Astrocyte (in vitro differentiated cells and primary cell): ENCODE results near the gene PLEKHG7. TPM values are rescaled to one million over a fixed set of nuclear protein-coding genes. Genes with fewer than 3 reads are reported as not detected.

Experiments used
- DNase-seq: peaks from one replicate; pipeline ENCODE4 v3.0.0-alpha.2; 2010; ENCODE audit warnings: low read depth
- FAIRE-seq: peaks from 2 replicates; lab custom pipeline; 2011; peaks lifted over from hg19 to GRCh38; lab: Jason Lieb, UNC
- H2AFZ ChIP-seq: 2 replicates; pipeline ENCODE4 v1.6.0; 2012; ENCODE audit warnings: low read depth, low read length, inconsistent platforms
- H3K27ac ChIP-seq: 2 replicates; pipeline ENCODE4 v1.5.1; 2011; ENCODE audit warnings: low read depth, low read length, inconsistent platforms
- H3K27me3 ChIP-seq: 2 replicates; pipeline ENCODE4 v1.6.0; 2011; ENCODE audit warnings: low read length, inconsistent platforms; ENCODE audit not compliant: insufficient read depth
- H3K36me3 ChIP-seq: 2 replicates; pipeline ENCODE4 v1.5.1; 2011; ENCODE audit warnings: low read length, inconsistent platforms; ENCODE audit not compliant: insufficient read depth
- H3K4me1 ChIP-seq: 2 replicates; pipeline ENCODE4 v1.5.1; 2011; ENCODE audit warnings: low read length, inconsistent platforms; ENCODE audit not compliant: insufficient read depth
- H3K4me2 ChIP-seq: 2 replicates; pipeline ENCODE4 v1.6.0; 2012; ENCODE audit warnings: low read length, inconsistent platforms
- H3K4me3 ChIP-seq: 2 replicates; pipeline ENCODE4 v1.5.1; 2011; ENCODE audit warnings: low read depth, mild to moderate bottlenecking, low read length, inconsistent platforms; ENCODE audit not compliant: insufficient read depth
- H3K79me2 ChIP-seq: 2 replicates; pipeline ENCODE4 v1.6.0; 2012; ENCODE audit warnings: mild to moderate bottlenecking, low read length, inconsistent platforms; ENCODE audit not compliant: insufficient read depth
- H3K9ac ChIP-seq: 2 replicates; pipeline ENCODE4 v1.6.0; 2012; ENCODE audit warnings: mild to moderate bottlenecking, low read length, inconsistent platforms
- H3K9me3 ChIP-seq: 2 replicates; pipeline ENCODE4 v1.5.1; 2012; ENCODE audit warnings: low read depth, mild to moderate bottlenecking, low read length, inconsistent platforms; ENCODE audit not compliant: insufficient read depth
- H4K20me1 ChIP-seq: 2 replicates; pipeline ENCODE4 v1.6.0; 2012; ENCODE audit warnings: low read length, inconsistent platforms; ENCODE audit not compliant: insufficient read depth
- H3K27ac Mint-ChIP-seq: one replicate; pipeline ENCODE4 v1.8.0; 2021; ENCODE audit warnings: mild to moderate bottlenecking, mixed read lengths; ENCODE audit not compliant: unreplicated experiment
- H3K27me3 Mint-ChIP-seq: one replicate; pipeline ENCODE4 v1.8.0; 2021; ENCODE audit warnings: low read depth, mixed read lengths; ENCODE audit not compliant: unreplicated experiment
- H3K36me3 Mint-ChIP-seq: one replicate; pipeline ENCODE4 v1.8.0; 2021; ENCODE audit warnings: low read depth, mixed read lengths; ENCODE audit not compliant: unreplicated experiment
- H3K4me1 Mint-ChIP-seq: one replicate; pipeline ENCODE4 v1.8.0; 2021; ENCODE audit warnings: low read depth, mixed read lengths; ENCODE audit not compliant: unreplicated experiment
- H3K4me3 Mint-ChIP-seq: one replicate; pipeline ENCODE4 v1.8.0; 2021; ENCODE audit warnings: mild to moderate bottlenecking, moderate library complexity, mixed read lengths; ENCODE audit not compliant: unreplicated experiment
- H3K9me3 Mint-ChIP-seq: one replicate; pipeline ENCODE4 v1.8.0; 2021; ENCODE audit warnings: mild to moderate bottlenecking, mixed read lengths; ENCODE audit not compliant: unreplicated experiment
- CTCF ChIP-seq: IDR thresholded peaks from 2 replicates; pipeline ENCODE4 v1.5.1; 2011; ENCODE audit warnings: low read depth, mild to moderate bottlenecking, inconsistent platforms, low read length, moderate library complexity; ENCODE audit not compliant: insufficient read depth
- EZH2 ChIP-seq: IDR thresholded peaks from 2 replicates; pipeline ENCODE4 v1.6.1; 2012; ENCODE audit warnings: mild to moderate bottlenecking, low read length, inconsistent platforms; ENCODE audit not compliant: insufficient read depth
- total RNA-seq: library from RNA; stranded (reverse); gene quantifications from 2 replicates; pipeline ENCODE4 v1.2.1, GENCODE V29; 2021

Gene PLEKHG7
- total RNA-seq, 1 donor from 2014 or later = 0.68 TPM

GRCh38 chr12:92673756-92674155 is 29.0 kb upstream of the PLEKHG7 start:
- H3K27ac Mint-ChIP-seq = no peak overlapping the region
- Histone ChIP-seq H3K36me3 (no peaks in the 10 kb centered on the region), H3K27me3 (no peaks in the 10 kb centered on the region), H2AFZ (no peak overlapping the region), H3K4me1 (no peaks in the 10 kb centered on the region), H3K4me2 (no peak overlapping the region), H3K9me3 (no peaks in the 10 kb centered on the region), H3K9ac (no peak overlapping the region), H3K4me3 (no peak overlapping the region), H4K20me1 (no peaks in the 10 kb centered on the region), H3K27ac (no peak overlapping the region), H3K79me2 (no peaks in the 10 kb centered on the region)
- FAIRE-seq (no peak), DNase-seq (no peak)
- H3K36me3 Mint-ChIP-seq = no peaks in the 10 kb centered on the region
- H3K9me3 Mint-ChIP-seq = peaks cover 2% of the 10 kb centered on the region
- no peaks in the 10 kb centered on the region for H3K4me1 Mint-ChIP-seq
- H3K27me3 Mint-ChIP-seq = peaks cover 2% of the 10 kb centered on the region
- TF ChIP-seq EZH2 = no peak
- TF ChIP-seq CTCF = no peak
- no peak overlapping the region for H3K4me3 Mint-ChIP-seq

GRCh38 chr12:92674500-92674899 is 28.3 kb upstream of the PLEKHG7 start:
- no peak overlapping the region for H3K27ac Mint-ChIP-seq
- no peak overlapping the region for H2AFZ ChIP-seq
- H3K4me1 Mint-ChIP-seq = no peaks in the 10 kb centered on the region
- no peaks in the 10 kb centered on the region for H3K4me1 ChIP-seq
- H4K20me1 ChIP-seq = no peaks in the 10 kb centered on the region
- DNase-seq (no peak), FAIRE-seq (no peak)
- H3K9ac ChIP-seq = no peak overlapping the region
- H3K9me3 Mint-ChIP-seq = peaks cover 2% of the 10 kb centered on the region
- H3K27ac ChIP-seq = no peak overlapping the region
- H3K9me3 ChIP-seq = no peaks in the 10 kb centered on the region
- TF ChIP-seq EZH2 (no peak), CTCF (no peak)
- H3K27me3 Mint-ChIP-seq = no peaks in the 10 kb centered on the region
- H3K36me3 ChIP-seq = no peaks in the 10 kb centered on the region
- no peak overlapping the region for H3K4me3 Mint-ChIP-seq
- no peaks in the 10 kb centered on the region for H3K79me2 ChIP-seq
- H3K4me3 ChIP-seq = no peak overlapping the region
- H3K27me3 ChIP-seq = no peaks in the 10 kb centered on the region
- no peak overlapping the region for H3K4me2 ChIP-seq
- no peaks in the 10 kb centered on the region for H3K36me3 Mint-ChIP-seq

- Histone ChIP-seq H3K9me3 (no peaks in the 10 kb centered on the region), H3K36me3 (no peaks in the 10 kb centered on the region), H3K27me3 (no peaks in the 10 kb centered on the region), H4K20me1 (no peaks in the 10 kb centered on the region), H3K27ac (no peak overlapping the region), H2AFZ (no peak overlapping the region), H3K4me2 (no peak overlapping the region), H3K9ac (no peak overlapping the region), H3K79me2 (no peaks in the 10 kb centered on the region), H3K4me1 (no peaks in the 10 kb centered on the region), H3K4me3 (no peak overlapping the region)
- H3K9me3 Mint-ChIP-seq = peaks cover 2% of the 10 kb centered on the region
- TF ChIP-seq CTCF (no peak), EZH2 (no peak)
- no peak for FAIRE-seq
- DNase-seq = no peak
- H3K36me3 Mint-ChIP-seq = no peaks in the 10 kb centered on the region
- no peaks in the 10 kb centered on the region for H3K27me3 Mint-ChIP-seq
- no peak overlapping the region for H3K27ac Mint-ChIP-seq
- H3K4me1 Mint-ChIP-seq = no peaks in the 10 kb centered on the region
- no peak overlapping the region for H3K4me3 Mint-ChIP-seq
Measured at GRCh38 chr12:92675092-92675865, 27.5 kb upstream of the PLEKHG7 start.
